Activated CD8-positive, alpha-beta T cell treated with anti-CD3 and anti-CD28 coated beads for 36 hours (primary cell): Measurements from ENCODE around the gene AGFG1. TPM values are rescaled to one million over a fixed set of nuclear protein-coding genes. Genes with fewer than 3 reads are reported as not detected.

Experiments
- ATAC-seq: fragments of 200-7000 bp; cut with Tn5 transposase; one replicate; pipeline ENCODE4 v1.10.0; 2021; ENCODE audit warnings: mild to moderate bottlenecking, moderate library complexity
- CTCF ChIA-PET: fragments of 350-600 bp; sonication (Branson Sonifier 250); formaldehyde crosslinking; loops from one replicate; lab custom pipeline; 2021; ENCODE audit warnings: antibody characterized with exemption; lab: Charles Lee
- POLR2A ChIA-PET: fragments of 350-600 bp; sonication (Branson Sonifier 250); formaldehyde crosslinking; loops from one replicate; lab custom pipeline; 2021; ENCODE audit warnings: antibody characterized with exemption; lab: Charles Lee
- DNase-seq: peaks from one replicate; pipeline ENCODE4 v3.0.0-alpha.2; 2020
- H3K27ac Mint-ChIP-seq: one replicate; pipeline ENCODE4 v1.8.0; 2021; ENCODE audit warnings: mild to moderate bottlenecking, mixed read lengths
- H3K27me3 Mint-ChIP-seq: one replicate; pipeline ENCODE4 v1.8.0; 2021; ENCODE audit warnings: mixed read lengths
- H3K36me3 Mint-ChIP-seq: one replicate; pipeline ENCODE4 v1.8.0; 2021; ENCODE audit warnings: low read depth, mixed read lengths
- H3K4me1 Mint-ChIP-seq: one replicate; pipeline ENCODE4 v1.8.0; 2021; ENCODE audit warnings: low read depth, mixed read lengths
- H3K4me3 Mint-ChIP-seq: one replicate; pipeline ENCODE4 v1.8.0; 2021; ENCODE audit warnings: mild to moderate bottlenecking, moderate library complexity, mixed read lengths
- H3K9me3 Mint-ChIP-seq: one replicate; pipeline ENCODE4 v1.8.0; 2021; ENCODE audit warnings: mixed read lengths
- CTCF ChIP-seq: fragments of 200-600 bp; IDR thresholded peaks from one replicate; pipeline ENCODE4 v1.8.0; 2022; ENCODE audit warnings: antibody characterized with exemption, mild to moderate bottlenecking
- intact Hi-C: fragments of 100-400 bp; cut with micrococcal nuclease; formaldehyde crosslinking; loops from one replicate; pipeline ENCODE4 v1.10.0; 2022
- total RNA-seq, 2 experiments: library from RNA; stranded (reverse); gene quantifications; one replicate each; pipeline ENCODE4 v1.2.3, GENCODE V29; 2021

Gene AGFG1
- total RNA-seq, 2 experiments from 2014 or later, result 117 to 119 TPM

DNA sequence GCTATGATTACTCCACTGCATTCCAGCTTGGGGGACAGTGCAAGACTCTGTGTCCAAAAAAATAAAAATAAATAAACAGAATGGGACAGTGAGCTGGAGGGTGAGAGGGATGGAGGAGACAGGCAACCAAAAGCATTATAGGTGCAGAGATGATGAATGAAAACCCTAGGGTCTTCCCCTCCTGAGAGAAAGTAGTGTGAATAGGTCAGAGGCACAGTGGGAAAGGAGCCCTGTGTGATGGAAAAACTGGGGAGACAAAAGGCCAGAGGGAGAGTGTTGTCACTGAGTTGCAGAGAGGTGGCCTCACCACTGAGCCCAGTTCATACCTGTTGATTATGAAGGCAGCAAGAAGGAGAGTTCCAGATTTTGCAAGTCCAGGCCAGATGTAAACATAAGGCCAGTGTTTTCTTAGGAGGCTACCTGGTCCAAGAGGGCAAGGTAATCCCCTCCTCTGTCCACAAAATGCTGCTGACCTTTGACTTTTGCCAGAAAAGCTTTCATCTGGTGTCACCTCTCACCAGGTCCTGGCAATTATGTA, 17.6 kb upstream of the AGFG1 start:
- DNase-seq, result peak; percentile 24
- Mint-ChIP-seq H3K4me1 (peaks cover 48% of the 10 kb centered on the region), H3K9me3 (no peaks in the 10 kb centered on the region), H3K27ac (peak overlapping the region; percentile 51), H3K27me3 (no peaks in the 10 kb centered on the region), H3K36me3 (no peaks in the 10 kb centered on the region), H3K4me3 (no peak overlapping the region)
- peak; percentile 59 for ATAC-seq
- intact Hi-C loops, result no loop called here
- no peak for TF ChIP-seq CTCF
- CTCF ChIA-PET, result no interaction called here
- POLR2A ChIA-PET, result no interaction called here

GRCh38 chr2:227455200-227455599, 16.8 kb upstream of the AGFG1 start:
- DNase-seq, result no peak
- Mint-ChIP-seq H3K9me3 (no peaks in the 10 kb centered on the region), H3K27ac (peak overlapping the region; percentile 69), H3K4me3 (no peak overlapping the region), H3K4me1 (peaks cover 56% of the 10 kb centered on the region), H3K27me3 (no peaks in the 10 kb centered on the region), H3K36me3 (no peaks in the 10 kb centered on the region)
- CTCF ChIA-PET, result no interaction called here
- no peak for TF ChIP-seq CTCF
- ATAC-seq, result no peak
- intact Hi-C loops, result no loop called here
- POLR2A ChIA-PET, result no interaction called here

- CTCF ChIA-PET, result no interaction called here
- intact Hi-C loops, result no loop called here
- Mint-ChIP-seq H3K36me3 (no peaks in the 10 kb centered on the region), H3K9me3 (no peaks in the 10 kb centered on the region), H3K4me1 (peaks cover 63% of the 10 kb centered on the region), H3K27me3 (no peaks in the 10 kb centered on the region), H3K27ac (peak overlapping the region; percentile 17), H3K4me3 (no peak overlapping the region)
- DNase-seq, result no peak
- no peak for ATAC-seq
- POLR2A ChIA-PET, result interaction anchor here (1.5 kb wide), 1 partner anchor 10 kb away, joined by 3 read pairs; no protein-coding TSS in a partner anchor
- TF ChIP-seq CTCF, result no peak
Observed at GRCh38 chr2:227456102-227456501, 15.9 kb upstream of the AGFG1 start.

DNA sequence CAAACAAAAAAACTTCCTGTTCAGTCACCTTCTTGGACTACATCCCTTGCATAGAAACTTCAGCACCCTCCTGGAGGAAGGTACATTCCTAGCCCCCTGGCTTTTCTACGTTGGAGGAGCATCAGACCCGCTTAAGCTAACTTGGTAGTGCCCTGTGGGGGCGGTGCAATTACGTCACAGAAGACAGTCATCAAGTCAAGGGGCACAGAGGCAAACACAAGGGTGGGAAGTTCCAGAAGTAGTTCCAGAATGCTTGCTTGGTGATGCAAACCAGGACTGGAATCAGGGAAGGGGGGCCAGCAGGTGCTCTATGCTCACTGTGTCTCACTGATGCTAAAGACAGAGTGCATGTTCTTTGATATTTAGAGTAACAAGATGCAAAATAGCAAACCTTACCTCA, 15.2 kb upstream of the AGFG1 start:
- H3K36me3 Mint-ChIP-seq, result no peaks in the 10 kb centered on the region
- CTCF ChIA-PET, result no interaction called here
- H3K27me3 Mint-ChIP-seq, result no peaks in the 10 kb centered on the region
- ATAC-seq (no peak), DNase-seq (peak; percentile 77)
- TF ChIP-seq CTCF, result no peak
- H3K4me1 Mint-ChIP-seq, result peaks cover 64% of the 10 kb centered on the region
- H3K27ac Mint-ChIP-seq, result peak overlapping the region; percentile 17
- H3K9me3 Mint-ChIP-seq, result no peaks in the 10 kb centered on the region
- POLR2A ChIA-PET, result interaction anchor here (1.5 kb wide), 1 partner anchor 10 kb away, joined by 3 read pairs; no protein-coding TSS in a partner anchor
- intact Hi-C loops, result no loop called here
- no peak overlapping the region for H3K4me3 Mint-ChIP-seq

- TF ChIP-seq CTCF, result no peak
- H3K9me3 Mint-ChIP-seq, result no peaks in the 10 kb centered on the region
- DNase-seq (peak; percentile 89), ATAC-seq (peak; percentile 59)
- H3K27me3 Mint-ChIP-seq, result no peaks in the 10 kb centered on the region
- peak overlapping the region; percentile 89 for H3K27ac Mint-ChIP-seq
- POLR2A ChIA-PET, result interaction anchor here (1.0 to 2.7 kb wide), 3 partner anchors 11 to 135 kb away, joined by 3 to 13 read pairs (median 4); partner anchors contain the start of gene MFF
- H3K4me3 Mint-ChIP-seq, result peak overlapping the region; percentile 59
- H3K36me3 Mint-ChIP-seq, result peaks cover 3% of the 10 kb centered on the region
- H3K4me1 Mint-ChIP-seq, result peaks cover 84% of the 10 kb centered on the region
- intact Hi-C loops, result loop anchor here (5.0 kb wide), 1 partner anchor 133 kb away; the partner anchor contains the start of gene MFF
- CTCF ChIA-PET, result interaction anchor here (0.7 kb wide), 1 partner anchor 11 kb away, joined by 4 read pairs; no protein-coding TSS in a partner anchor
Observed at GRCh38 chr2:227460070-227460485, 11.9 kb upstream of the AGFG1 start.
